Anterior cingulate cortex (tissue), 58 donors: ENCODE measurements around the gene ASS1.

Experiments used
- DNase-seq, 58 donors: peaks; one replicate each; lab custom pipeline; 2025; lab: John Stamatoyannopoulos, UW

Gene ASS1

DNA sequence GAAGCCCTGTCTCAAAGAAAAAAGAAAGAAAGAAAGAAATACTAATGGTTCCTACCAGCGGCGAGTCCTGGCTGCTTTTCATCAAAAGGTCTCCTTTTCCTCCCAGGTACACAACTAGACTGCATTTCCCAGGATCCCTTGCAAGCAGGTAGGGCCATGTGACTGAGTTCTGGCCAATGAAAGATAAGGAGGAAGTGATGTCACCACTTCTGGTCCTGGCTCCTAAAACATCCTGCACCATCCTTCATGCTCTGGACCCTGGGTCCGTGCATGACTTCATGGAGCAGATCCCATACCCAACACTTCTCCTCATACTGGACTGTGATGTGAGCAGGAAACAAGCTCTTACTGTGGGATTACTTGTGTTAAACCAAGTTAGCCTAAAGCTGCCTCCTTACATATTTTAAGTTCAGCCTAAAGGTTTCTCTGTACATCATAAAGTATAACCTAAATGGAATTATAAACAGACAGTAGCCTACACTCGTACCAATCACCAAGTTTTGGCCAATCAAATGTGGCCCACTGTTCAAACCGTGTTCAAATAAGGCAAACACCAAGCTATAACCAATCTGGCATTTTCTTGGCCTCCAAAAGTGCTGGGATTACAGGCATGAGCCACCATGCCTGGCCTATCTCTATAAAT lies 104.5 kb downstream of the ASS1 start:
- no peak for DNase-seq
